Mammary epithelial cell (primary cell): ENCODE data around the gene GPC5.

Source experiments
- CTCF ChIP-seq, 2 donors: IDR thresholded peaks in 1 of 2; conservative IDR thresholded peaks in 1 of 2; 2 replicates each; pipeline ENCODE4 v1.5.1; 2011 to 2012; ENCODE audit warnings: inconsistent platforms in 2 of 2, low read length in 2 of 2, mild to moderate bottlenecking in 2 of 2, control low read depth in 1 of 2, low read depth in 1 of 2; ENCODE audit not compliant: insufficient read depth in 1 of 2; ENCODE audit errors: extremely low read depth in 1 of 2
- EZH2 ChIP-seq: IDR thresholded peaks from 2 replicates; pipeline ENCODE4 v1.6.1; 2012; ENCODE audit warnings: low read length, inconsistent platforms, borderline replicate concordance

GRCh38 chr13:91351123-91351522, 47.3 kb upstream of the GPC5 start:
- TF ChIP-seq CTCF (conservative IDR thresholded peaks at IDR 0.05 in 1 of 2, IDR thresholded peaks at IDR 0.05 in 1 of 2; ENCODE audit: extremely low read depth in 1 of 2, insufficient read depth in 1 of 2, low read depth in 1 of 2, low read length in 2 of 2): no peak
- TF ChIP-seq EZH2: no peak
